GM12875 (cell line): Measurements from ENCODE around the gene PCP4.

ENCODE experiments used
- H3K4me3 ChIP-seq: one replicate; pipeline ENCODE4 v1.5.1; 2011; ENCODE audit warnings: low read depth, low read length, control low read depth
- TF ChIP-seq, protein P1 (sequence below): IDR thresholded peaks from 2 replicates; pipeline ENCODE4 v1.5.1; 2011; ENCODE audit warnings: low read depth, mild to moderate bottlenecking, control low read depth, inconsistent platforms, low read length, moderate library complexity, borderline replicate concordance; ENCODE audit not compliant: insufficient read depth

The PCP4 gene

DNA sequence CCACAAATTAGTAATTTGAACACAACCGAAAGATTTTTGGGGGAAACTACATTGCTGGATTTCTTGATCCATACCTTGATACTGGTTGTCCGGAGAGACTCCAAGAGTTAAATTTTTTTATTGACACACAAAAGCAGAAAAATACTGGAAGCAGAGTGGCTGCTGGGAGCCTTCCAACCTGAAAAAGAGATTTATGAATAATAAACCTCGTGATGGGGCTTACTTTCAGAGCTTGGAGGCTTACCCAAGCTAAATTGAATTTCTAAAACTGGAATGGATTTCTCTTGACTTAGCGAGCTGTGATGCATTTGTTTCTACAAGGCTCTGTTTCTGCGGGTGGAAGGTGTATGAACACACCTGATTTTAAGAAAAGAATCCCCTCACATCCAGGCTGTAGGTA is 35.7 kb downstream of the PCP4 start:
- no peak overlapping the region for H3K4me3 ChIP-seq
- TF ChIP-seq, protein P1, sequence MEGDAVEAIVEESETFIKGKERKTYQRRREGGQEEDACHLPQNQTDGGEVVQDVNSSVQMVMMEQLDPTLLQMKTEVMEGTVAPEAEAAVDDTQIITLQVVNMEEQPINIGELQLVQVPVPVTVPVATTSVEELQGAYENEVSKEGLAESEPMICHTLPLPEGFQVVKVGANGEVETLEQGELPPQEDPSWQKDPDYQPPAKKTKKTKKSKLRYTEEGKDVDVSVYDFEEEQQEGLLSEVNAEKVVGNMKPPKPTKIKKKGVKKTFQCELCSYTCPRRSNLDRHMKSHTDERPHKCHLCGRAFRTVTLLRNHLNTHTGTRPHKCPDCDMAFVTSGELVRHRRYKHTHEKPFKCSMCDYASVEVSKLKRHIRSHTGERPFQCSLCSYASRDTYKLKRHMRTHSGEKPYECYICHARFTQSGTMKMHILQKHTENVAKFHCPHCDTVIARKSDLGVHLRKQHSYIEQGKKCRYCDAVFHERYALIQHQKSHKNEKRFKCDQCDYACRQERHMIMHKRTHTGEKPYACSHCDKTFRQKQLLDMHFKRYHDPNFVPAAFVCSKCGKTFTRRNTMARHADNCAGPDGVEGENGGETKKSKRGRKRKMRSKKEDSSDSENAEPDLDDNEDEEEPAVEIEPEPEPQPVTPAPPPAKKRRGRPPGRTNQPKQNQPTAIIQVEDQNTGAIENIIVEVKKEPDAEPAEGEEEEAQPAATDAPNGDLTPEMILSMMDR, result no peak

DNA sequence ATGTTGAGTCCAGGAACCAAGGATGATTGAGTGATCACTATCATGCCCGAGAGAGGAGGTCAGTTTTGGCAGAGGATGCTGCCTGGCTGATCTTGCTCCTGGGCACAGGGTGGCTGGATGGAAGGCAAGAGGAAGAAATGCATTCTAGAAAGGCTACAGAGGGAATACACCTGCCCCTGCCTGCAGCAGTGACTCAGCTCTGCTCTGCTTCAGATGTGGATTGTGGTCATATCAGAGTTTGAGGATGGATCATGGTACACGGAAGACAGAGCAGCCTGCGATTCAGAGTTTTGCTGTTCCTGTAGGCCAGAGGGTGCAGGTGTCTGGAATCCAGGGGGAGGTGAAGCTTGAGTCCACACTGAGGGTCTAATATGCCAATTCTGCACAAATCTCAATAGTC is 37.2 kb downstream of the PCP4 start:
- no peak overlapping the region for H3K4me3 ChIP-seq
- TF ChIP-seq, protein P1, result no peak

DNA sequence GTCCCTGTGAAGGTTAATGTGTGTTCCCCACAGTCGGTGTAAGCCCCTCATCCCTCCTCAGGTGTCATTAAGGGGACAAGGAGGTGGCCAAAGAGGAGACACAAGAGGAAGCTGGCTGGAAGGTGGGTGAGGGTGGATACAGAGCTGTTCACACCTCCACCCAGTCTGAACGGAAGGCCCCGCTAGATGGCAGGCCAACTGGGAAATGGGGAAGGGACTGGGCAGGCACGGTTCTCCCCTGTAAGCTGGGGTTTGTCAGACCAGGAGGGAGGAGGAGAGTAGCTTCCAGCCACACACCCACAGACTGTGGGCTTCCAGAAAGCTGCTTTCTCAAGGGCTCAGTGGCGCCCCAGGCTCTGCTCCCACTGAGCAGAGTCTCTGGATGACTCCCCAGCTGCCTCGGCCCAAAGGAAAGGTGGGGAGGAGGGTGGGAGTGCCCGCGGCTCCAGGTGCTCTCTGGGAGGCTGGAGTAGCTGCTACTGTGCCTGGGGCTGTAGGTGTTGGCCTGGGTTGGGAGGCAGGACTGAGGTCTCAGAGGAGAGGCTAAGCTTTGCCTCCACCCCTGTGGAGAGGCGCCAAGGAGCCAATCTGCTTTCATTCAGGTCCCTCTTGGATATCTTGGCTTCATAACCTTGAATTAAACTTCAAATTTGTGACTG is 41.2 kb downstream of the PCP4 start:
- TF ChIP-seq, protein P1, result no peak
- no peak overlapping the region for H3K4me3 ChIP-seq

DNA sequence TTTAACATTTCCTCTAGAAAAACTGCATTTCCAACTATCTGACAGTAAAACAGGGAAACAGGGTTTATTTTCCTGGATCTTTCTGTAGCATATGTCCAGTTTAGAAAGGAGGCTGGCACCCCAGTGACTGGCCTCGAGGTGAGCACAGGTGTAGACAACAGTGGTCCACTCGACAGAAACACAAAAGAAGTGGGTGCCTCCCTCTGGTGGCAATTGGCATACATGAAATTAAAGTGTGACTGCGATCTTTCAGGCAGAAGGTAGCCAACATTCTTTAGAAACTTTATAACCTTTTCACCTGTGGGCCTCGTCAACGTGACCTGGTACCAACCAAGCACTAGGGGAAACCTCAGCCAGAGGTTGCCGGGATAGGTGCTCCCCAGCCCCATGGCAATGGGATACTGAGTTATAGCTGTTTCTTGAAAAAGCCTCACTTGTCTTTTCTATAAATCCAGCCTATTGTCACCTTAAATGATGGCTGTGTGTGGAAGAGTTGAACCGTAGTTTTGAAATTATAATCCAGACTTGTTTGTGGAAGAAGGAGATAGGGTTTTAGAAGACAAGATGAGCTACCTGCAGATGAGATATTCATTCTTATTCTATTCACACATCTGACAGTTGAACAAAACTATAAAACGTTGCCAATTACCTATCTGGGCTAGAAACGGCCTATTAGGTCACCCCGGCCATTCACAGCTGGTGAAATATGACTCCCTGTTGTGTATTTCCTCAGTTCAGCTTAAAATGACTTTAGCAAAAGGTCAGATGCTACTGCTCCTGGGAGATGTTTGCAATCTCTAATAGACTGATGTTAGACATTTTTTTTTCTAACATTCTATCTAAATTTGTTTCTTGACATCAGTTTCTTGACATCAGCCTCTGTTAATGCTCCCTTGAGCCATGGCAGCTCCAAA is 44.3 kb downstream of the PCP4 start:
- H3K4me3 ChIP-seq, result no peak overlapping the region

DNA sequence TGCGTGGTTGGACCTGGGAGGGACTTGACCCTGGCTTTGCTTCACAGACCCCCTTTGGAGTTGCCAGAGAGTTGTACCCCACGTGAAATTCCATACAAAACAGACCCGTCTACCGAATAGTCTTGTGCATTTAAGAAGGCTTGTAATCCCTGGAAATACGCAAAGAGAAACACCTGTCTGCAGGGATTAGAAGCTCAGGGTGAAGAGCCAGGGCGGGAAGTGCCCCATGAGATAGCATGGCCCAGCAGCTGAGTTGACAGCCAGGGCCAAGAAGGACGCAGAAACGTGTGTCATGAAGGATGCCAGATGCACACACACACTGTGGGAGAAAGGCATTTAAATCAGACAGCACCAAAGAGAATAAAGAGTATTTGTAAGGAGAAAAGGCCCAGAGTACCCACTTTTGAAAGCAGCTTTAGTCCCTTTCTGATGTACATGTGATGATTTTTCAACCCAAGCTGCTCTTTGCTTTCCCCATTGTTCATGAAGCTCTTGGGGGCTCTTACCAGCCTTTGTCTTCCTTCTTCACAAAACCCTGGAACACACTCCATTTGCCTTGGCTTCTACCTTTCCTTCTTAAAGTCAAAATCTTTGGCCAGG is 46.6 kb downstream of the PCP4 start:
- no peak overlapping the region for H3K4me3 ChIP-seq
- TF ChIP-seq, protein P1, result no peak

More for the DNA sequence above, 44.3 kb downstream of the PCP4 start:
- TF ChIP-seq, protein P1, result no peak

DNA sequence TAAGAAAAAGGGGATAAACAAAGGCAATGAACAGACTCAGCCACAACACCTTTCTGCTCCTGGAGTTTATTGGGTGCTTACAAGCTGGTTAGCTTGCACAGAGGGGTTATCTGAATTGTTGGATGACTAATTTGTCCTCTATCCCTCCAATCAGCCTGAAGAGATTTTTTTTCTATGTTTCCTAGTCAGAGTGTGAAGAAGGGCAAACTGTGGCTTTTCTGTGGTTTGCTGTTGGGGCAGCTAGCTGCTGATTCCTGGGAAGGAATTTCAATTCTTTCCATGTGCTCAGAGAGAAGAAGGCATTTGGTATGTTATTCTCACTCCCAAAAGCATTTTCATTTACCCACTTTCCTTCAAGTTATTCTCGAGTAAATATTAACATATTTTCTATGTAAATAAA is 48.6 kb downstream of the PCP4 start:
- TF ChIP-seq, protein P1, result no peak
- no peak overlapping the region for H3K4me3 ChIP-seq
